ENCODE results near the gene COL27A1. TPM values are rescaled to one million over a fixed set of nuclear protein-coding genes. Genes with fewer than 3 reads are reported as not detected.

The COL27A1 gene
- total and polyA plus RNA-seq, 2 donors (not counting 1 experiment from before 2014, with no cell fraction given), result 0.16 to 0.27 TPM

- CTCF ChIA-PET, result no interaction called here
- H3K27me3 Mint-ChIP-seq, result peaks cover 8% of the 10 kb centered on the region
- no peak for ATAC-seq (ENCODE audit: low read depth)
Observed at GRCh38 chr9:114237781-114238180, 82.4 kb downstream of the COL27A1 start.

GRCh38 chr9:114238472-114238871, 83.1 kb downstream of the COL27A1 start:
- Mint-ChIP-seq H3K4me1 (no peaks in the 10 kb centered on the region), H3K27me3 (peaks cover 8% of the 10 kb centered on the region), H3K9me3 (ENCODE audit: insufficient read depth) (no peaks in the 10 kb centered on the region), H3K4me3 (no peak overlapping the region), H3K27ac (no peak overlapping the region)
- DNase-seq (no peak), ATAC-seq (ENCODE audit: low read depth) (no peak)
- H3K27ac ChIP-seq (ENCODE audit: low read length in 2 of 2), result no peak overlapping the region
- H3K9ac ChIP-seq (ENCODE audit: low read length), result no peak overlapping the region
- no peak for TF ChIP-seq CTCF (IDR thresholded peaks at IDR 0.05)
- WGBS (ENCODE audit: insufficient coverage), result 94% methylated on average over 7 of the region's 8 CpGs
- no peak overlapping the region for H2AFZ ChIP-seq (ENCODE audit: insufficient read depth, low read depth, low read length, poor library complexity, severe bottlenecking)
- no peaks in the 10 kb centered on the region for H3K4me1 ChIP-seq (ENCODE audit: control insufficient read depth in 2 of 2, insufficient read depth in 2 of 2, low read length in 2 of 2)
- peaks cover 0 to 3% (median 0%) of the 10 kb centered on the region in 4 experiments for H3K27me3 ChIP-seq (replicated peaks in 1 of 4; ENCODE audit: control extremely low read depth in 1 of 4, control insufficient read depth in 3 of 4, insufficient read depth in 4 of 4, low read length in 3 of 4)
- no peaks in the 10 kb centered on the region for H4K20me1 ChIP-seq (ENCODE audit: control insufficient read depth, insufficient read depth, low read length, poor library complexity, severe bottlenecking)
- ChIA-PET POLR2A (no interaction called here), CTCF (no interaction called here)
- H3K4me2 ChIP-seq (replicated peaks; ENCODE audit: low read depth, low read length, poor library complexity, severe bottlenecking), result no peak overlapping the region
- no peaks in the 10 kb centered on the region for H3K9me3 ChIP-seq (ENCODE audit: control extremely low read depth in 1 of 3, control insufficient read depth in 2 of 3, insufficient read depth in 1 of 3, low read length in 2 of 3)
- intact Hi-C loops (cut with micrococcal nuclease), result no loop called here
- H3K36me3 ChIP-seq (replicated peaks in 1 of 2; ENCODE audit: control extremely low read depth in 1 of 2, control insufficient read depth in 1 of 2, extremely low read depth in 1 of 2, insufficient read depth in 2 of 2, low read length in 1 of 2), result no peaks in the 10 kb centered on the region
- H3K79me2 ChIP-seq (ENCODE audit: control insufficient read depth, insufficient read depth, low read length), result no peaks in the 10 kb centered on the region
- no peak overlapping the region for H3K4me3 ChIP-seq (ENCODE audit: control extremely low read depth in 1 of 5, extremely low read depth in 1 of 5, insufficient read depth in 1 of 5, low read depth in 2 of 5, low read length in 4 of 5)

More at GRCh38 chr9:114237781-114238180, 82.4 kb downstream of the COL27A1 start:
- POLR2A ChIA-PET, result no interaction called here
- 94% methylated on average over 2 of the region's 5 CpGs for WGBS (ENCODE audit: insufficient coverage)
- Mint-ChIP-seq H3K4me3 (no peak overlapping the region), H3K9me3 (ENCODE audit: insufficient read depth) (no peaks in the 10 kb centered on the region), H3K4me1 (no peaks in the 10 kb centered on the region), H3K27ac (no peak overlapping the region)
- no peaks in the 10 kb centered on the region for H4K20me1 ChIP-seq (ENCODE audit: control insufficient read depth, insufficient read depth, low read length, poor library complexity, severe bottlenecking)
- DNase-seq, result no peak
- no peak overlapping the region for H3K4me2 ChIP-seq (replicated peaks; ENCODE audit: low read depth, low read length, poor library complexity, severe bottlenecking)
- TF ChIP-seq EZH2 (IDR thresholded peaks at IDR 0.05; ENCODE audit: borderline replicate concordance, insufficient read depth, low read depth, low read length, poor library complexity, severe bottlenecking) (no peak), CTCF (IDR thresholded peaks at IDR 0.05) (no peak)
- H3K4me1 ChIP-seq (ENCODE audit: control insufficient read depth in 2 of 2, insufficient read depth in 2 of 2, low read length in 2 of 2), result no peaks in the 10 kb centered on the region
- no peak overlapping the region for H3K9ac ChIP-seq (ENCODE audit: low read length)
- H3K9me3 ChIP-seq (ENCODE audit: control extremely low read depth in 1 of 3, control insufficient read depth in 2 of 3, insufficient read depth in 1 of 3, low read length in 2 of 3), result no peaks in the 10 kb centered on the region
- H2AFZ ChIP-seq (ENCODE audit: insufficient read depth, low read depth, low read length, poor library complexity, severe bottlenecking), result no peak overlapping the region
- no peaks in the 10 kb centered on the region for H3K79me2 ChIP-seq (ENCODE audit: control insufficient read depth, insufficient read depth, low read length)
- intact Hi-C loops (cut with micrococcal nuclease), result no loop called here
- H3K36me3 ChIP-seq (replicated peaks in 1 of 2; ENCODE audit: control extremely low read depth in 1 of 2, control insufficient read depth in 1 of 2, extremely low read depth in 1 of 2, insufficient read depth in 2 of 2, low read length in 1 of 2), result no peaks in the 10 kb centered on the region
- peaks cover 0 to 3% (median 0%) of the 10 kb centered on the region in 4 experiments for H3K27me3 ChIP-seq (replicated peaks in 1 of 4; ENCODE audit: control extremely low read depth in 1 of 4, control insufficient read depth in 3 of 4, insufficient read depth in 4 of 4, low read length in 3 of 4)
- no peak overlapping the region for H3K4me3 ChIP-seq (ENCODE audit: control extremely low read depth in 1 of 5, extremely low read depth in 1 of 5, insufficient read depth in 1 of 5, low read depth in 2 of 5, low read length in 4 of 5)
- no peak overlapping the region for H3K27ac ChIP-seq (ENCODE audit: low read length in 2 of 2)
